ENCODE data around the gene SOX6.
"Not testable (repeated sequence)": the region's sequence is repeated elsewhere in the genome, so short reads cannot be mapped to it uniquely, and the experiment has no call there.

The SOX6 gene

GRCh38 chr11:16032974-16033373, 323.4 kb downstream of the SOX6 start:
- Histone ChIP-seq H2AFZ (ENCODE audit: low read depth) (no peak overlapping the region), H3K4me1 (ENCODE audit: low read depth, poor library complexity, severe bottlenecking) (no peaks in the 10 kb centered on the region), H3K4me2 (no peak overlapping the region), H3K9ac (no peak overlapping the region), H3K36me3 (ENCODE audit: insufficient read depth) (no peaks in the 10 kb centered on the region), H3K27me3 (ENCODE audit: insufficient read depth, low read depth) (no peaks in the 10 kb centered on the region), H3K79me2 (ENCODE audit: insufficient read depth, low read depth) (no peaks in the 10 kb centered on the region), H4K20me1 (ENCODE audit: insufficient read depth) (no peaks in the 10 kb centered on the region), H3K27ac (no peak overlapping the region), H3K4me3 (IDR thresholded peaks at IDR 0.05; ENCODE audit: insufficient read depth, low read depth, low read length) (no peak overlapping the region)
- no peak for TF ChIP-seq CTCF (conservative IDR thresholded peaks at IDR 0.05; ENCODE audit: low read depth, low read length)

DNA sequence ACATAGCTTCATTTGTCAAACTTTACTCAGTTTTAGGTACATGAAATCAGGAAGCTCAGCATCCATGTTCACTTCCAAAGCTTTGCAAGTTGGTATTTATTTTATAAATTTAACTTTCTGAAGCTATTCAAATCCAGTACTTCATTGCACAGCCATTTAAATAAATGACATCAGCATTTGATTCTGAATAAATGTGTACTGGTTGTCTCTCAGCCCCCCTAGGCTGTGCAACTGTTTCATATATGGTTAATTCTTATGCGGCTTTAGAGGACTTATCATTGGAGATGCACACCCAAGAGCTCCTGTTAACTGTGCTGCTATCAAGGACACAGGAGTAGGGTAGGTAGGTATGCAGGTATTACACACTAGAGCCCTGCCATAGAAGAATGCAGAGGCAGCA, 325.1 kb downstream of the SOX6 start:
- H3K27ac ChIP-seq, result no peak overlapping the region
- H3K36me3 ChIP-seq (ENCODE audit: insufficient read depth), result no peaks in the 10 kb centered on the region
- H3K4me2 ChIP-seq, result no peak overlapping the region
- H3K4me3 ChIP-seq (IDR thresholded peaks at IDR 0.05; ENCODE audit: insufficient read depth, low read depth, low read length), result no peak overlapping the region
- H3K79me2 ChIP-seq (ENCODE audit: insufficient read depth, low read depth), result no peaks in the 10 kb centered on the region
- H3K9ac ChIP-seq, result no peak overlapping the region
- no peak overlapping the region for H2AFZ ChIP-seq (ENCODE audit: low read depth)
- H3K27me3 ChIP-seq (ENCODE audit: insufficient read depth, low read depth), result no peaks in the 10 kb centered on the region
- no peaks in the 10 kb centered on the region for H3K4me1 ChIP-seq (ENCODE audit: low read depth, poor library complexity, severe bottlenecking)
- TF ChIP-seq CTCF (conservative IDR thresholded peaks at IDR 0.05; ENCODE audit: low read depth, low read length), result no peak
- no peaks in the 10 kb centered on the region for H4K20me1 ChIP-seq (ENCODE audit: insufficient read depth)

DNA sequence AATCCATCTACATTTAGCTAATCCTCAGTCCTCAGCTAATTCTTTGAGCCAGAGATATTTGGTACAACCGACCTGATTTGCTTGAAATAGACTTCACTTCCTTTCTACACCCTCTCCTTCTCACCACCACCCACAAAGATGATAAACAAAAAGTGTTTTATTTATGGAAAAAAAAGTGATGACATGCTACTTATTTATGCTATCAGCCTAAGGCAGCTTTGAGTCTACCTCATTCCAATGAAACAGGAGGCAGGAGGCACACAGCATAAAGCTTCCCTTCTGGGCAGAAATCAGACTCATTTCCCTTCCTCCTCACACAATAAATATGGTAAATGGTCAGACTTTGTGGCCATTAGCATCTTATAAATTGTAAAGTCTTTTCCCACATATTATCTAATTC, 325.7 kb downstream of the SOX6 start:
- no peaks in the 10 kb centered on the region for H3K4me1 ChIP-seq (ENCODE audit: low read depth, poor library complexity, severe bottlenecking)
- H3K27ac ChIP-seq, result no peak overlapping the region
- no peaks in the 10 kb centered on the region for H3K36me3 ChIP-seq (ENCODE audit: insufficient read depth)
- no peaks in the 10 kb centered on the region for H3K79me2 ChIP-seq (ENCODE audit: insufficient read depth, low read depth)
- TF ChIP-seq CTCF (conservative IDR thresholded peaks at IDR 0.05; ENCODE audit: low read depth, low read length), result no peak
- H3K9ac ChIP-seq, result no peak overlapping the region
- H2AFZ ChIP-seq (ENCODE audit: low read depth), result no peak overlapping the region
- H4K20me1 ChIP-seq (ENCODE audit: insufficient read depth), result no peaks in the 10 kb centered on the region
- no peak overlapping the region for H3K4me3 ChIP-seq (IDR thresholded peaks at IDR 0.05; ENCODE audit: insufficient read depth, low read depth, low read length)
- H3K4me2 ChIP-seq, result no peak overlapping the region
- no peaks in the 10 kb centered on the region for H3K27me3 ChIP-seq (ENCODE audit: insufficient read depth, low read depth)

GRCh38 chr11:16029151-16029550, 327.2 kb downstream of the SOX6 start:
- not testable (repeated sequence) for H4K20me1 ChIP-seq (ENCODE audit: insufficient read depth); H2AFZ ChIP-seq (ENCODE audit: low read depth); H3K4me3 ChIP-seq (IDR thresholded peaks at IDR 0.05; ENCODE audit: insufficient read depth, low read depth, low read length)

DNA sequence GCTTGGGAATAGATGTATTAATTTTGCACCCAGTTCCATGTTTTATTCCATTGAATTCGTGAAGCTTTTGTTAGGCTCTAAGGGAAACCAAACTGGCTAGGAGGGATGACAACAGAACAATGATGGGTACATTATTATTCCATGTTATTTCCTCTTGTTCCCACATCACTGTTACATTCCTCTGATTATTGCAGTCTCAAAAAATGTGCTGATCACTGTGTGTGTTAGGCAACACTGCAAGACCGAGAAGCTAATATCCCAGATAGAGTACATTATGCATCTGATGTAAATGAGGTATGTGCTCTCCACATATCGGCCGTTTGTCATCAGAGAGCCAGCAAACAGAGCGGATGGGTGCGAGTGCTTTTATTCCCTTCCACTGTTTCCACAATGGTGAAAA, 327.9 kb downstream of the SOX6 start:
- Histone ChIP-seq H3K4me1 (ENCODE audit: low read depth, poor library complexity, severe bottlenecking) (no peaks in the 10 kb centered on the region), H3K9ac (no peak overlapping the region), H3K4me3 (IDR thresholded peaks at IDR 0.05; ENCODE audit: insufficient read depth, low read depth, low read length) (no peak overlapping the region), H3K4me2 (no peak overlapping the region), H3K27me3 (ENCODE audit: insufficient read depth, low read depth) (no peaks in the 10 kb centered on the region), H3K27ac (no peak overlapping the region), H4K20me1 (ENCODE audit: insufficient read depth) (no peaks in the 10 kb centered on the region), H3K36me3 (ENCODE audit: insufficient read depth) (no peaks in the 10 kb centered on the region), H2AFZ (ENCODE audit: low read depth) (no peak overlapping the region), H3K79me2 (ENCODE audit: insufficient read depth, low read depth) (no peaks in the 10 kb centered on the region)
- TF ChIP-seq CTCF (conservative IDR thresholded peaks at IDR 0.05; ENCODE audit: low read depth, low read length), result no peak

More at GRCh38 chr11:16029151-16029550, 327.2 kb downstream of the SOX6 start:
- H3K9ac ChIP-seq; H3K27me3 ChIP-seq (ENCODE audit: insufficient read depth, low read depth); H3K4me2 ChIP-seq; H3K79me2 ChIP-seq (ENCODE audit: insufficient read depth, low read depth); H3K4me1 ChIP-seq (ENCODE audit: low read depth, poor library complexity, severe bottlenecking); H3K36me3 ChIP-seq (ENCODE audit: insufficient read depth); H3K27ac ChIP-seq: not testable (repeated sequence)
